Inflammatory macrophage (primary cell): Measurements from ENCODE around the gene NREP.
A peak's percentile ranks its signal among the peaks of the same experiment; 100 is the strongest.

Experiments
- DNase-seq, 2 donors: peaks; one replicate each; pipeline ENCODE4 v3.0.0-alpha.2; 2020 to 2022
- total RNA-seq, 18 experiments: gene quantifications; one replicate each; lab custom pipeline; 2026; ENCODE audit warnings: mixed read lengths in 6 of 18, inconsistent platforms in 2 of 18; lab: John Stamatoyannopoulos, UW

Gene NREP, protein sequence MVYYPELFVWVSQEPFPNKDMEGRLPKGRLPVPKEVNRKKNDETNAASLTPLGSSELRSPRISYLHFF
- 6.6 to 40.2 (median 19.4) reads per million in 18 experiments for total RNA-seq

- peak; percentile 28 to 52 for DNase-seq
Observed at GRCh38 chr5:111756581-111757354, at the start of gene NREP. NREP (minus strand) TSS chr5:111757194; CDS start chr5:111755772, 1,422 bp downstream.

DNA sequence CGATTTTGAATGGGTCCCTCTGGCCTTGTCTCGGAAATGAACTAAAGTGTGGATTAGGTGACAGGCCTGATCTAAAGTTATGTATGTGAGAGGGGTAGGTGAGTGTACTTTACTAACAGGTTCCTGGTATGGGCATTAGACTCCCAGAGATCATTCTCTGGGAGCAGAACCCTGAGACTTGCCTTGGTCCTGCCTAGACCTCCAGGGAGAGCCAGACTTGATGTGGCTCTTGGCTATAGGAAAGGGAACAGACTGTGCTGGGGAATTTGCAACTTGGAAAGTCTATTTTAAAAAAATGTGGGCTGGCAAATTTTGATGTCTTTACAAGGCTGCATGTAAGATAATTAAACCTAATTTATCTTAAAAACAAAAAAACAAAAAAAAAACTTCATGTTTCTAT is 49.8 kb upstream of the NREP start:
- DNase-seq = no peak

- no peak for DNase-seq
Observed at GRCh38 chr5:111806156-111806555, 49.2 kb upstream of the NREP start.

DNA sequence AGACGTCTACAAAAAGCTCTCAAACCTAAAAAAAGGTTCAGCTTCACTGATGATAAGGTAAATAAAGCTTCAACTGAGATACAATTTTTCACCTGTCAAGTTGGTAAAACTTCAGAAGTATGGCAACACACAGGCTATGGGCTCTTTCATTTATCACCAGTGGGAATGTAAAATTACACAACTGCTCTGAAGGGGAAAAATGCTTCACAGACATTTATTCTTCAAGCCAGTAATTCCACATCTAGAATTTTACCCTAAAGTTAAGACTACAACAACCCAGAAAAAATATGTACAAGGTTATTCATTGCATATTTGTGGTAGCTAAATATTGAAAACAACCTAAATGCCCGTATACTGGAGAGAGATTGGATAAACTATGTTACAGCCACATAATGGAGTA is 48.1 kb upstream of the NREP start:
- no peak for DNase-seq

GRCh38 chr5:111800351-111800750 is 43.4 kb upstream of the NREP start:
- DNase-seq = no peak

GRCh38 chr5:111795142-111795541 is 38.1 kb upstream of the NREP start:
- DNase-seq = no peak

GRCh38 chr5:111792471-111793058 is 35.6 kb upstream of the NREP start:
- DNase-seq = no peak

GRCh38 chr5:111790295-111790694 is 33.3 kb upstream of the NREP start:
- no peak for DNase-seq

- DNase-seq = no peak
Observed at GRCh38 chr5:111787006-111787405, 30.0 kb upstream of the NREP start.

DNA sequence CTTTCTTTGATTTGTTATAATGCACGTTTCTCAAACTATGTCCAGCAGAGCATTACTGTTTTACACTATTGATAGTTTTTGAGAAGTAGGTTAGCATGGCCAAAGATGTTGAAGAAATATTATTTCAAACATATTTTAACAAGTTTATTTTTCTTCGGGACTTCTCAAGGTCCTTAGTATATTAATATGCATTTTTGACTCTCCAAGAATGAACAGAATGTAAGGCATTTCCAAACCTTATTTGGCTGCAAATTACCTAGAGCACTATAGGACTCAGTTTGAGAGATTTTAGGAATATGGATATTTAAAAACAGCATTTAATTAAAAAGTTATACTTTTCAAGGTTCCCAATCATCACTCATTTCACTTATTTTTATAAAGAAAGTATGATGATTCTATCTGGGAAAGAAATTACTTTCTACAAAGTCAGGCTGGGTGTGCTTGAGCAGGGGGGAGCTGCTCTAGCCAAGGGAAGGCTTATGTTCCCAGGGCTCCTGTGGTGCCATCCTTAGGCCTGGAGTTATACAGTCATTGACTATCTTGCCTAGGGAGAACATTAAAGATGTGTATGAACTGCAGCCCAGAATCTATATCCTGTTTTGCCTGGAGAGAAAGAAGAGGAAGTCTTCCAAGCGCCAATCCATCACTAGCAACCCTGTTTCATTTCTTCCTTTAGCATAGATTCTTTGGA is 27.6 kb upstream of the NREP start:
- DNase-seq = no peak

DNA sequence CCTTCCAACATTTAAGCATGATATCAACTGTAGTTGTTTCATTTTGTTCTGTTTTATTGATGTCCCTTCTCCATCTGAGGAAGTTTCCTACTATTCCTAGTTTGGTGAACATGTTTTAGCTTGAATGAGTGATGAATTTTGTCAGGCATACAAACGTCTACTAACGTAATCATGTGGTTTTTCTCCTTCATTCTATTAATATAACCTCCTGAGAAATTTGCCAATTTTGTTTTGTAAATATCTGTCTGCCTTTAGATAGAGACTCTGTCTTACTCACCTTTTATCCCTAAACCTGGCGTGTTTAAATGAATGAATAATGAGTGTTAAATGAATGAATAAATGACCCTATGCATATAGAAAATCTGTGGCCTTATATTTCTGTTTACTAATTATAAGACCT is 26.5 kb upstream of the NREP start:
- DNase-seq = no peak

DNA sequence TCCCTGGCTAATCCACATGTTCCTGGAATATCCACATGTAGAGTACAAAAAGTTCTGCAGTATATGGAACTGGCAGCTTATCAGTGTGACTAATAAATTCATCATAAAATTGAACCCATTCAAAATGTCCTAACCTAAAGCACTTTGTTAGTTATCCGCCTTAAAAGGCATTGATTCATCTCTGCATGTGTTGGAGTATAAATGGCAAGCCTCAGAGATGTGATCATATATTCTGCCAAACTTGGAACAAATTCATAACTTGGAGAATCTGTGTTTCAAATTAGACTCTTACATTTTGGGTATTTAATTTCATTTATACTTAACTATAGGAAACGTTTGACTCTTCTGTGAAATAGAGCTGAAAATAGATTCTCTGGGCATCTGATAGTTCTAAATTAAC is 25.2 kb upstream of the NREP start:
- no peak for DNase-seq

DNA sequence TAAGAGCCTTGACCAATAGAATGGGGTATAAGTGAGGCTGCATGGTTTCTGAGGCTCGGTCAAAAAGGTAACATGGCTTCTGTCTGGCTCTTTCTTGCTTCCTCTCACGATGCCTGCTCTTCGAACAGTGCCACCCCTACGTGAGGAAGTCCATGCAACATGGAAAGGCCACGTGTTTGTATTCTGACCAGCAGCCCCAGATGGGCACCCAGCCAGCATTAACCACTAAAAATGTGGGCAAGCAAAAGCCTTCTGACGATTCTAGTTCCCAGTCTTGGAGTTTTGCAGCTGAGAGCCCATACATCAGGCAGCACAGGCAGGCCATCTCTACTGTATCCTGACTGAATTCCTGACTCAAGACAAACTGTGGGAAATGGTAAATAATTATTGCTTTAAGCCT is 24.2 kb upstream of the NREP start:
- DNase-seq = peak; percentile 82 to 83

DNA sequence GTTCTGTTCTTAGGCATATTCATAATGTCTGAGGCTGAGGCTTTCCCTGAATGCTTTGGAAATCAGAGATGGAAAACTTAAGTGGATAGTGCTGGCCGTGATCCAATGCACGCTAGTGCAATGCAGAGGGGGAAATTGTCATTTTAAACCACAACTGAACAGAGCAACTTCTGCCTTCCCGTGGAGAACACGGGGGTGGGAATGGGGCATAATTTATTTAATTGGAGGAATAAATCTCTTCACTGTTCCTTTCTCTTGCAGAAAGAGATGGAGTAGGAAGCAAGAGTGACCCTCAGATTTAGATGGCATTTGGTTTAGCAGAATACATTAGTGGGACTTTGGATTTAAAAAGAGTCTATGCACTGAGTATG is 22.9 kb upstream of the NREP start:
- DNase-seq = peak; percentile 33 to 45

DNA sequence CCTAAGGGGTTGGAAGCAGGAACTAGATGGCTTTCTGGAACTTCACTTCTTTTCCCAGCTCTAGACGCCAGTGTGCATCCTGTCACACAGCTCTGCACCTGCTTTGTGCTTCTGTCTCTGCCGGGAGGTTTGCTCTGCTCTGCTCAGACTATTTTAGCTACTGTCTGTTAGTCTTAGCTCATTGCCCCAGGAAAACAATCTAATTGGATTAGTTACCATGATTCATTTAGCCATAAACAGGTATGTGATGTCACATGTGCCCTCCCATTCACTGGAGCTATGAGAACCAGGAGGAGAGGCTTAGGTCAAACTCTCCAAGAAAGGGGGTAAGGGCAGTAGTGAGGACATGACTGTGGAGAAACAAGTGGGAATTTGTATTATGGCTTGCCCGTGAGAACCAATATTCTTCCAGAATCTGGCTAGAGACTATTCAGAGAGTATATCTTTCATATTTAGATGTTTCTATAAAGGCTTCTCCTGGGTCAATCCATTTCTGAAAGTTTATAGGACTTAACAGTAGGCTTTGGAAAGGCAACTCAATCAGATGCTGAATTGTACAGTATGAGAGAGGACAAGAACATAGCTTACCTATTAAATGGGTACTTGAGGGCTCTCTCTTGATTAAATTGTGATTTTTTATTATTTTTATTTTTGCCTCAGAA is 22.4 kb upstream of the NREP start:
- DNase-seq = no peak

DNA sequence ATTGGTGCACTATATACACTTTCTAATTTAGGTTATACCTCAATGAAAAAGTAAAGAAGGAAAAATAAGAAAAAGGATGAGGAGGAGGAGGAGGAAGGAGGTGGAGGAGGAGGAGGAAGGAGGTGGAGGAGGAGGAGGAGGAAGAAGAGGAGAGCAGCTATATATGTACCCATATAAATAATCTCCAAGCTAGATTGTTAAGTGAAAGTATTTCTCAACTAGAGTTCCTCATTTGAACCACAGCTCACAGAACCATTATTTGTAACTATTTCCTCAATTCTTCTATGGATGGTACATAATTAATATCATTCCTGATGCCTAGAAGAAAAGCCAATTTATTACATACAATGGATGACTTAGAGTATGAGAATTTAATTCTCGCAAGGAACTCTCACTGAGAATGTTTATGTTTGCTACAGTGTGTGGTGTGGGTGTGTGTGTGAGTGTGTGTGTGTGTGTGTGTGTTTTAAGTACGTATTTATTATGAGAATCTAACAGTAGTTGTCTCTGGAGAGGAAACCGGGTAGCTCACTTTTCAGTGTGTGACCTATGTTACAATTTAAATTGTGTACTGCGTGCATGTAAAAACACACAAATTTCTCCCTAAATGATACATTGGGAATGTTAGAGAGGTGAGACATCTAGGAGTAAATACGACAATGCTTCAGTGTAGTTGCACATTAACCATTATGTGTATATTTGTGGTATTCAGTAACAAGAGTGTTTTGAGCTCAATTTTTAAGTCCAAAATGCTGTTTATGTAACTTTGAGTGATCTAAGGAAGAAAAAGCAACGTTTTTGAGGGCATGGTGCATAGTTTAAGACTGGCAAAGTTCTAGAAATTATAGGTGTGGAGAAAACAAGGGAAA is 20.2 kb upstream of the NREP start:
- peak; percentile 14 to 69 for DNase-seq

DNA sequence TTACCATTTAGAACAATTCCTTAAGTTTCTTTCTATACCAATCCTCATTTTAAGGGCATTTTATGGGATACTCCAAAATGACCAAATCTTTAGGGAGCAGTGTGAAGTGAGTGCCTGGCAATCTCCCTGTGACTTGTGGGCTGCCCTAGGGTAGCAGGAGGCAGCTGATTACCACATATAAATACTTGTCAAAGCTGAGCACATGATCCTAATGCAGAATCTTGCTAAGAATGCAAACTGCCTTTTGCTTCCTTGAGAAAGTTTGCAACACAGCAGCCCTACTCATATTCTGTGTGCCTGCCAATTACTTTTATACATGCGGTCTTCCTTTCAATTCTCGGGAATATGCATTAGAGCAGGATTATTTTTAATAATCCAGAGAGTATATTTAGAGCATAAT is 18.2 kb upstream of the NREP start:
- peak; percentile 79 to 83 for DNase-seq

DNA sequence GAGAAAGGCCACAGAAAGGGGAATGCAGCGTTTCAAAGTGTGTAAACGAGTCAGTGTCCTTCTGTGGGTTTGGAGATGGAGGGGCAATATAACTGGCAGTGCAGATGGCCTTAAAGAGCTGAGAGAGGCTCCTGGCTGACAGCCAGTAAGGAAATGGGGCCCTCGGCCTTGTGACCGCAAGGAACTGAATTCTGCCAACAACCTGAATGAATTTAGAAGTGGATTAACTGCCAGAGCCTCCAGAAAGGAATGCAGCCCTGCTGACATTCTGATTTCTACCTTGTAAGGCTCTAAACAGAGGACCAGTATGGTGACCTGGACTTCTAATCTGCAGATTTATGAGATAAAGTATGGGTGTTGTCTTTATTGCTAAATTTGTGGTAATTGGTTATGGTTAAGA is 17.5 kb upstream of the NREP start:
- peak; percentile 21 to 33 for DNase-seq

DNA sequence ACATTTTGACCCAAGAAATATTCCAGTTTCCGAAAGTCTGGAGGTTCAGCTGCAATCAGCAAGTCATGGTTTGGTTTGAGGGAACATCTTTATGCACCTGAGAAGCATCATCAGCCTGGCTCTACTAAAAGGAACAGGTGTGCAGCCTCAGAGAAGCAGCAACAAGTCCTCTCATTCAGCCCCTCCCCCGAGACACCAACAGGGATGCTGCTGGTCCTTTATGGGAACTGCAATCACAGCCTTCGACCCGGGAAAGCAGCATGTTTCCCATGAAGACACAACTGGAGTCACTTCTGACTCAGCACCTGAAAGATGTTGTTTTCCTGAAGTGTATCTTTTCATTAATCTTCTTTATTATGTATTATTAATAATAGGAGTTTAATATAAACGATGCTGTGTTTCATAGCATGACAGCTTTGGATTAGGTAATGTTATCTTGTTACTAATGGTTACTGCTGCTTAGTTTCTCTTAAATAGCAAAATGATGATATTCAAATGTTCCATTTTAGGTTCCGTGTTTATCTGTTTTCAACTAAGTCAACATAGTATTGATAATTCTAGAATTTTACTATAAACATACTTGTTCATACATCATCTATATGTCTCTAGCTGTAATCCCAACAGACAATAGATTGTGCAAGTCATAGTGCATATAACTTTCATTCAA is 15.6 kb upstream of the NREP start:
- DNase-seq = no peak

DNA sequence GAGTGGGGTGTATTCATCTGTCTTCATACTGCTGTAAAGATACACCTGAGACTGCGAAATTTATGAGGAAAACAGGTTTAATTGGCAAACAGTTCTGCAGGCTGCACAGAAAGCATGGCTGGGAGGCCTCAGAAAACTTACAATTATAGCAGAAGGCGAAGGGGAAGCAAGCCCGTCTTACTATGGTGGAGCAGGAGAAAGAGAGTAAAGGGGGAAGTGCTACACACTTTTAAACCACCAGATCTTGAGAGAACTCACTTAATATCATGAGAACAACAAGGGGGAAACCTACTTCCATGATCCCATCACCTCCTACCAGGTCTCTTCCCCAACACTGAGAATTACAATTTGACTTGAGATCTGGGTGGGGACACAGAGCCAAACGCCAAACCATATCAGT is 12.5 kb upstream of the NREP start:
- peak; percentile 10 to 23 for DNase-seq
